NCI-H128 (cell line): ENCODE measurements around the gene RPL18A.
"Not testable (repeated sequence)": the region's sequence is repeated elsewhere in the genome, so short reads cannot be mapped to it uniquely, and the experiment has no call there.

Experiments used
- DNase-seq: peaks from one replicate; lab custom pipeline; 2025; ENCODE audit not compliant: unreplicated experiment; lab: John Stamatoyannopoulos, UW

RPL18A gene

GRCh38 chr19:17866312-17866963 lies 6.7 kb downstream of the RPL18A start:
- no peak for DNase-seq

- no peak for DNase-seq
Observed at GRCh38 chr19:17866964-17867486, 7.3 kb downstream of the RPL18A start.

GRCh38 chr19:17868669-17869068 lies 9.0 kb downstream of the RPL18A start:
- no peak for DNase-seq

GRCh38 chr19:17869114-17869608 lies 9.5 kb downstream of the RPL18A start:
- no peak for DNase-seq

- no peak for DNase-seq
Observed at GRCh38 chr19:17871032-17871877, 11.5 kb downstream of the RPL18A start.

GRCh38 chr19:17871878-17872250 lies 12.2 kb downstream of the RPL18A start, which contains the start of gene SLC5A5:
Gene SLC5A5, plus strand, starts transcription at chr19:17871945. Its CDS starts 375 bp downstream, at chr19:17872320.
- no peak for DNase-seq

GRCh38 chr19:17872251-17873001 lies 12.7 kb downstream of the RPL18A start:
- no peak for DNase-seq

- DNase-seq = no peak
Observed at GRCh38 chr19:17873786-17874757, 14.4 kb downstream of the RPL18A start.

GRCh38 chr19:17874758-17875135 lies 15.0 kb downstream of the RPL18A start:
- no peak for DNase-seq

GRCh38 chr19:17877696-17878095 lies 18.0 kb downstream of the RPL18A start:
- no peak for DNase-seq

- no peak for DNase-seq
Observed at GRCh38 chr19:17879466-17879865, 19.8 kb downstream of the RPL18A start.

GRCh38 chr19:17881701-17882100 lies 22.0 kb downstream of the RPL18A start:
- no peak for DNase-seq

GRCh38 chr19:17883627-17884410 lies 24.1 kb downstream of the RPL18A start:
- no peak for DNase-seq

GRCh38 chr19:17886515-17886914 lies 26.8 kb downstream of the RPL18A start:
- no peak for DNase-seq

GRCh38 chr19:17887221-17887620 lies 27.5 kb downstream of the RPL18A start:
- DNase-seq = not testable (repeated sequence)

GRCh38 chr19:17888260-17888659 lies 28.6 kb downstream of the RPL18A start:
- no peak for DNase-seq

GRCh38 chr19:17889609-17890214 lies 30.0 kb downstream of the RPL18A start:
- DNase-seq = no peak

- no peak for DNase-seq
Observed at GRCh38 chr19:17893766-17894165, 34.1 kb downstream of the RPL18A start.

- no peak for DNase-seq
Observed at GRCh38 chr19:17902701-17903100, 43.0 kb downstream of the RPL18A start.
